Lung (tissue), 12 donors: ENCODE results near the gene MC2R. TPM values are rescaled to one million over a fixed set of nuclear protein-coding genes. Genes with fewer than 3 reads are reported as not detected.

Experiments
- ATAC-seq: fragments of 200-7000 bp; cut with Tn5 transposase; one replicate; pipeline ENCODE4 v1.9.1; 2020; ENCODE audit warnings: moderate number of reproducible peaks; ENCODE audit not compliant: insufficient read depth, low FRiP score
- DNase-seq, 3 donors: peaks; one replicate each; pipeline ENCODE4 v3.0.0-alpha.2; 2013 to 2017
- H3K27ac ChIP-seq, 2 donors: one replicate each; pipeline ENCODE4 v1.5.1; 2013; ENCODE audit warnings: mild to moderate bottlenecking in 2 of 2, moderate library complexity in 2 of 2, control low read depth in 1 of 2, inconsistent platforms in 1 of 2, low read depth in 1 of 2, low read length in 1 of 2
- H3K27me3 ChIP-seq, 3 donors: one replicate each; pipeline ENCODE4 v1.5.1; 2013; ENCODE audit warnings: low read length in 2 of 3; ENCODE audit not compliant: control insufficient read depth in 3 of 3, insufficient read depth in 3 of 3
- H3K36me3 ChIP-seq, 4 donors: one replicate each; pipeline ENCODE4 v1.5.1; 2013; ENCODE audit warnings: low read length in 4 of 4, mild to moderate bottlenecking in 1 of 4, moderate library complexity in 1 of 4; ENCODE audit not compliant: control insufficient read depth in 4 of 4, insufficient read depth in 4 of 4
- H3K4me1 ChIP-seq, 5 donors: one replicate each; pipeline ENCODE4 v1.5.1; 2013; ENCODE audit warnings: low read length in 5 of 5, mild to moderate bottlenecking in 2 of 5, moderate library complexity in 1 of 5; ENCODE audit not compliant: control insufficient read depth in 5 of 5, insufficient read depth in 5 of 5
- H3K4me3 ChIP-seq: one replicate; pipeline ENCODE4 v1.5.1; 2013; ENCODE audit warnings: mild to moderate bottlenecking, control low read depth, moderate library complexity
- H3K9ac ChIP-seq, 2 donors: one replicate each; pipeline ENCODE4 v1.5.1; 2013; ENCODE audit warnings: low read length in 2 of 2, control low read depth in 1 of 2; ENCODE audit not compliant: insufficient read depth in 1 of 2
- H3K9me3 ChIP-seq, 4 donors: one replicate each; pipeline ENCODE4 v1.5.1; 2013; ENCODE audit warnings: low read length in 3 of 4, mild to moderate bottlenecking in 1 of 4, moderate library complexity in 1 of 4; ENCODE audit not compliant: control insufficient read depth in 4 of 4, insufficient read depth in 3 of 4
- WGBS, 2 donors: extraction: QIAGEN DNeasy Blood & Tissue Kit; methylation state at CpG; one replicate each; pipeline ENCODE4 v1.1.7; 2013; 5-methylcytosine and 5-hydroxymethylcytosine counted together
- polyA plus RNA-seq, 2 donors: library from polyadenylated mRNA; stranded (reverse); fragments of 200-250 nt; gene quantifications; one replicate each; pipeline ENCODE4 v1.2.1, GENCODE V29; 2013
- total RNA-seq, 2 donors: library from RNA; depleted of rRNA in 1 of 2; stranded (reverse); fragments of >200 nt in 1 of 2; gene quantifications; one replicate each; pipeline ENCODE4 v1.2.1, GENCODE V29; 2014 to 2021
- TF ChIP-seq, protein P1 (sequence below): IDR thresholded peaks from 2 replicates; pipeline ENCODE4 v1.5.1; 2012; ENCODE audit warnings: mild to moderate bottlenecking; ENCODE audit errors: control extremely low read depth, extremely low read depth
- donor health status: control.
- donor health status: control.
- donor health status: Bipolar disorder and iron deficiency.
- donor health status: healthy.
- donor health status: DM: yes; HTN: yes; CAD: no.

Gene MC2R
- total and polyA plus RNA-seq, 4 donors: 0.06 TPM; not detected in 3

GRCh38 chr18:13889671-13890070 lies 25.7 kb downstream of the MC2R start:
- H3K4me3 ChIP-seq: no peak overlapping the region
- no peaks in the 10 kb centered on the region for H3K27me3 ChIP-seq
- ATAC-seq (no peak), DNase-seq (peak in 2 of 3 donors; percentile 9 to 10)
- peaks cover 0 to 2% (median 0%) of the 10 kb centered on the region in 4 donors for H3K9me3 ChIP-seq
- no peaks in the 10 kb centered on the region for H3K4me1 ChIP-seq
- 77 to 80% methylated on average over 2 of the region's 2 CpGs for WGBS, 2 donors
- TF ChIP-seq, protein P1, sequence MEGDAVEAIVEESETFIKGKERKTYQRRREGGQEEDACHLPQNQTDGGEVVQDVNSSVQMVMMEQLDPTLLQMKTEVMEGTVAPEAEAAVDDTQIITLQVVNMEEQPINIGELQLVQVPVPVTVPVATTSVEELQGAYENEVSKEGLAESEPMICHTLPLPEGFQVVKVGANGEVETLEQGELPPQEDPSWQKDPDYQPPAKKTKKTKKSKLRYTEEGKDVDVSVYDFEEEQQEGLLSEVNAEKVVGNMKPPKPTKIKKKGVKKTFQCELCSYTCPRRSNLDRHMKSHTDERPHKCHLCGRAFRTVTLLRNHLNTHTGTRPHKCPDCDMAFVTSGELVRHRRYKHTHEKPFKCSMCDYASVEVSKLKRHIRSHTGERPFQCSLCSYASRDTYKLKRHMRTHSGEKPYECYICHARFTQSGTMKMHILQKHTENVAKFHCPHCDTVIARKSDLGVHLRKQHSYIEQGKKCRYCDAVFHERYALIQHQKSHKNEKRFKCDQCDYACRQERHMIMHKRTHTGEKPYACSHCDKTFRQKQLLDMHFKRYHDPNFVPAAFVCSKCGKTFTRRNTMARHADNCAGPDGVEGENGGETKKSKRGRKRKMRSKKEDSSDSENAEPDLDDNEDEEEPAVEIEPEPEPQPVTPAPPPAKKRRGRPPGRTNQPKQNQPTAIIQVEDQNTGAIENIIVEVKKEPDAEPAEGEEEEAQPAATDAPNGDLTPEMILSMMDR: no peak
- H3K27ac ChIP-seq: no peak overlapping the region
- H3K9ac ChIP-seq: no peak overlapping the region
- H3K36me3 ChIP-seq: no peaks in the 10 kb centered on the region

GRCh38 chr18:13888191-13888716 lies 27.1 kb downstream of the MC2R start:
- WGBS, 2 donors: 57 to 70% methylated on average over 5 of the region's 5 CpGs
- Histone ChIP-seq H3K27me3 (no peaks in the 10 kb centered on the region), H3K9me3 (peaks cover 0 to 2% (median 0%) of the 10 kb centered on the region in 4 donors), H3K27ac (no peak overlapping the region), H3K4me1 (no peaks in the 10 kb centered on the region), H3K9ac (no peak overlapping the region), H3K4me3 (no peak overlapping the region), H3K36me3 (no peaks in the 10 kb centered on the region)
- DNase-seq (no peak), ATAC-seq (no peak)
- TF ChIP-seq, protein P1: no peak

GRCh38 chr18:13885009-13885408 lies 30.3 kb downstream of the MC2R start:
- WGBS, 2 donors: 91 to 93% methylated on average over 14 of the region's 14 CpGs
- Histone ChIP-seq H3K27me3 (no peaks in the 10 kb centered on the region), H3K27ac (no peak overlapping the region), H3K9me3 (peaks cover 0 to 2% (median 0%) of the 10 kb centered on the region in 4 donors), H3K36me3 (no peaks in the 10 kb centered on the region), H3K9ac (no peak overlapping the region), H3K4me3 (no peak overlapping the region), H3K4me1 (no peaks in the 10 kb centered on the region)
- ATAC-seq (no peak), DNase-seq (no peak)
- TF ChIP-seq, protein P1: no peak

DNA sequence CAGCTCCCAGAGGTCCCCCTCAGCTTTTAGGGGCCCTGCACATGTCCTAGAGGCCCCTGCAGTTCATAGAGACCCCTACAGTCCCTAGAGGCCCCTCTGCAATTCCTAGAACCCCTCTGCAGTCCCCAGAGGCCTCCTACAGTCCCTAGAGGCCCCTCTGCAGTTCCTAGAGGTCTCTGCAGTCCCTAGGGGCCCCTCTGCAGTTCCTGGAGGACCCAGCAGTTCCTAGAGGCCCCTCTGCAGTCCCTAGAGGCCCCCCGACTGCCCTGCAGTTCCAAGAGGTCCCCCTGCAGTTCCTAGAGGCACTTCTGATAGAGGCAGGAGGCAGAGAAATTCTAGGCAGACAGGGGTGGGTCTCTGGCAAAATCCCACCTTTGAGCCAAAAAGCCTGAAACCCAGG lies 35.4 kb downstream of the MC2R start:
- 69 to 70% methylated on average over 1 of the region's 1 CpG for WGBS, 2 donors
- TF ChIP-seq, protein P1: no peak
- H3K9ac ChIP-seq: no peak overlapping the region
- H3K36me3 ChIP-seq: no peaks in the 10 kb centered on the region
- H3K27ac ChIP-seq: no peak overlapping the region
- peaks cover 0 to 1% (median 0%) of the 10 kb centered on the region in 4 donors for H3K9me3 ChIP-seq
- no peaks in the 10 kb centered on the region for H3K27me3 ChIP-seq
- no peak for DNase-seq
- H3K4me1 ChIP-seq: no peaks in the 10 kb centered on the region
- no peak overlapping the region for H3K4me3 ChIP-seq
- no peak for ATAC-seq
